NB4 (cell line): Measurements from ENCODE around the gene TMEM94.

Experiments
- DNase-seq: peaks from one replicate; pipeline ENCODE4 v3.0.0; 2010; ENCODE audit warnings: low read depth
- H3K4me3 ChIP-seq: one replicate; pipeline ENCODE4 v1.5.1; 2011; ENCODE audit warnings: mild to moderate bottlenecking, low read depth, low read length, moderate library complexity
- MYC ChIP-seq: IDR thresholded peaks from 2 replicates; pipeline ENCODE4 v1.6.1; 2011; ENCODE audit warnings: low read depth, low read length
- POLR2A ChIP-seq: IDR thresholded peaks from 2 replicates; pipeline ENCODE4 v1.6.1; 2011; ENCODE audit warnings: mild to moderate bottlenecking; ENCODE audit not compliant: insufficient read length; ENCODE audit errors: extremely low read depth
- TF ChIP-seq, protein P1 (sequence below): IDR thresholded peaks from one replicate; pipeline ENCODE4 v1.5.1; 2012; ENCODE audit warnings: low read depth, low read length
- TF ChIP-seq, protein P2 (sequence below): IDR thresholded peaks from 2 replicates; pipeline ENCODE4 v1.6.1; 2011; ENCODE audit warnings: low read depth, low read length

The TMEM94 gene

DNA sequence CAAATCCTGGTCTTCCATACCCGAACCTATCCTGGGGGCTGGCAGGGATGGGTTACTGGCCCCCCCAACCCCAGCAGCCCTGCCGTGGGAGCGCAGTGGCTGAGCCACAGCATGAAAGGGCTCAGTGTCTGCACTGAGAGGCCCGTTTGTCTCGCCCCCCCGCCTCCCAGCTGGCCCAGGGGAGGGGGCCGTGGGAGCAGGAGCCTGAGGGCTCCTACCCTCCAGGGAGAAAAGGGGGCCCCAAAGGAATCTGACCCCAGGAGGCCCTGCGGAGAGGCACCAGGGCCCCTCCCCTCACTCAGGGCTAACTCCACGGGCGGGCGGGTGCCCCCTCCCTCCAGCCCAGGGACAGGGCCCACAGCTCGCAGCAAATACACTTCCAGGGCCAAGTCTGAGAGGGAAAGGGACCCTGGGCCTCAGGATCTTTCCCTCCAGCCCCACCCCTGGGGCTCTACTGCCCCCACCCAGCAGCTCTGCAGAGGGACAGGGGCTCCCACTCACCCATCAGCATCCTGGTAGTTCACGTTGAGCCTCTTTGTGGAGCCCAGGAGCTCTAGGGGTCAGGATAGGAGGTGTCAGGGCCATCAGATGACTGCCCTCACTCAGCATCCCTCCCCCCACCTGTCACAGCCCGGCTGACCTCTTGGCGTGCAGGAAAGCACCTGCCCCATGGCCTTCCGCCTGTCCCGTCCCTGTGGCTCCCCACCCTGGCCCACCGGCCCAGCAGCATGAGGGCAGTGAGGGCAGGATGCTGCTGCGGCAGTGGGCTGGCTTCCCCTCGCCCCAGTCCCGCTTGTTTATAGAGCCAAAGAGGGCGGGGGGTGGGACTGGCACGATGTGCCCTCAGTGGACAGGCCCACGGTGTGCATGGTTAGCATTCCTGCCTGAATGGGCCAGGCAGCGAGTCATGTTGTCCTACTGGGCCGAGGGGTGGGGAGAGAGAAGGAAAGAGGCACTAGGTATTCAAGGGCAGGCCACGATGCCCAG lies 51.6 kb downstream of the TMEM94 start:
- TF ChIP-seq POLR2A (no peak), MYC (no peak)
- TF ChIP-seq, protein P1, sequence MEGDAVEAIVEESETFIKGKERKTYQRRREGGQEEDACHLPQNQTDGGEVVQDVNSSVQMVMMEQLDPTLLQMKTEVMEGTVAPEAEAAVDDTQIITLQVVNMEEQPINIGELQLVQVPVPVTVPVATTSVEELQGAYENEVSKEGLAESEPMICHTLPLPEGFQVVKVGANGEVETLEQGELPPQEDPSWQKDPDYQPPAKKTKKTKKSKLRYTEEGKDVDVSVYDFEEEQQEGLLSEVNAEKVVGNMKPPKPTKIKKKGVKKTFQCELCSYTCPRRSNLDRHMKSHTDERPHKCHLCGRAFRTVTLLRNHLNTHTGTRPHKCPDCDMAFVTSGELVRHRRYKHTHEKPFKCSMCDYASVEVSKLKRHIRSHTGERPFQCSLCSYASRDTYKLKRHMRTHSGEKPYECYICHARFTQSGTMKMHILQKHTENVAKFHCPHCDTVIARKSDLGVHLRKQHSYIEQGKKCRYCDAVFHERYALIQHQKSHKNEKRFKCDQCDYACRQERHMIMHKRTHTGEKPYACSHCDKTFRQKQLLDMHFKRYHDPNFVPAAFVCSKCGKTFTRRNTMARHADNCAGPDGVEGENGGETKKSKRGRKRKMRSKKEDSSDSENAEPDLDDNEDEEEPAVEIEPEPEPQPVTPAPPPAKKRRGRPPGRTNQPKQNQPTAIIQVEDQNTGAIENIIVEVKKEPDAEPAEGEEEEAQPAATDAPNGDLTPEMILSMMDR, result no peak
- TF ChIP-seq, protein P2, sequence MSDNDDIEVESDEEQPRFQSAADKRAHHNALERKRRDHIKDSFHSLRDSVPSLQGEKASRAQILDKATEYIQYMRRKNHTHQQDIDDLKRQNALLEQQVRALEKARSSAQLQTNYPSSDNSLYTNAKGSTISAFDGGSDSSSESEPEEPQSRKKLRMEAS, result no peak
- no peak overlapping the region for H3K4me3 ChIP-seq
- DNase-seq, result no peak

DNA sequence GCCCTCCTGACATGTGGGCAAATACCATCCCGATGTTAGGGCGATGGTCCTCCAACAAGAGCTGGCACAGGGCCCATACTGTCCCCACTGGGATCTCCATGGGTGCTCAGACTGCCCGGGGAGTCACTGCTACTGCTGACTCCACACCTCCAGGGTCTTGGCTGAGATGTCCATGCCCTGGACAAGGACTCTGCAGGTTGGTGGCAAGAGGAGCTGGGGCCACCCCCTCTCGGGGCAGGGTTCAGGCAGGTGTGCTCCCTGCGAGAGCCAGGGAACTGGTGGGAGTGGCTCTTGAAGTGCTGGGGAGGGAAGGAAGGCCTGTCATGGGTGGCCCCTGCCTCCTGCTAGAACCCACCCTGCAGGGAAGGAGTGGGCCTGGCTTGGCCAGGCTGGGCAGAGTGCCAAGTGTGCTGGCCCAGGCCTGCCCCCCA lies 52.5 kb downstream of the TMEM94 start:
- TF ChIP-seq, protein P2, result no peak
- TF ChIP-seq, protein P1, result no peak
- TF ChIP-seq MYC, result no peak
- no peak for TF ChIP-seq POLR2A
- no peak overlapping the region for H3K4me3 ChIP-seq
- DNase-seq, result no peak

DNA sequence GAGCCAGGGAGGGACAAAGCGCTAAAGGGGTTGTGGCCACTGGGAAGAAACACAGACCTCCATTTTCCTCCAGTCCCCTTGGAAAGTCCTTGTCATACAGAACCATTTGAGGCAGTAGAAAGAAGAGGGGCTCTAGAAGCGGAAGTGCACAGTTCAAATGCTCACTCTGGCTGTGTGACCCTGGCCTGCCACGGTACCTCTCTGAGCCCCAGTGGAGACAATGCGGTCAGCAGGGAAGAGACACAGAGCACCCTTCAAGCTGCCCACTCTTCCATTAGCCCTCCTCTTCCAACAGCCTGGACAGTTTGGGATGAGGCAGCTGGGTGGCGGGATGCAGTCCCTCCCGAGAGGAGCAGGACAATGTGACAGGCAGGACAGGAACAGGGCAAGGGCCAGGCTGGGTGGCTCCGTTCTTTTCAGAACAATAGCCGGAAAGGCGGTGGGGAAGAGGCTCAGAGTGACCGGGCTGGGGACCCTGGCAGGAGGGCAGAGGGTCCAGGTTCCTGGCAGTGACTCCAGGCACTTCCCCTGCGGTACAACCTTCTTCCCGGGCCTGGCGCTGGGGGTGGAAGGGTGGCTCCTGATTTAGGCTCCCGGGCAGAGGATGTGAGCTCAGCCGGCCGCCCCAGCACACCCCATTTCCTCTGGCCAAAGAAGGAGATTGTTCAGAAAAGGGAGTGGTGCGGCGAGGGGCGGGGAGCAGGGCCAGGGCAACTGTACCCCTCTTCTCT lies 53.3 kb downstream of the TMEM94 start:
- DNase-seq, result no peak
- no peak overlapping the region for H3K4me3 ChIP-seq
- TF ChIP-seq, protein P2, result no peak

DNA sequence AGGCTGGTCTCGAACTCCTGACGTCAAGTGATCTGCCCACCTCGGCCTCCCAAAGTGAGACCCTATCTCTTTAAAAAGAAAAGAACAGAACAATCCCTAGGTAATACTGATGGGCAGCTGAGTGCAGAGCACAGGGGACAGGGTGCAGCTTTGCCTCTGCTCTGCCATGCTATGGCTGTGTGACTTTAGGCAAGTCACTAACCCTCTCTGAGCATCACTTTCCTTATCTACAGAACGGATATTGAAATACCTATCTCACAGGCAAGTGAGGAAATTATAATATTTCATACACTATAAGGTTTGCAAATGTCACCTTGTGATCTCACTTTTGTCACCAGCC lies 54.8 kb downstream of the TMEM94 start:
- H3K4me3 ChIP-seq, result no peak overlapping the region
- DNase-seq, result no peak
- TF ChIP-seq, protein P1, result no peak
- TF ChIP-seq, protein P2, result no peak
- TF ChIP-seq MYC (no peak), POLR2A (no peak)

DNA sequence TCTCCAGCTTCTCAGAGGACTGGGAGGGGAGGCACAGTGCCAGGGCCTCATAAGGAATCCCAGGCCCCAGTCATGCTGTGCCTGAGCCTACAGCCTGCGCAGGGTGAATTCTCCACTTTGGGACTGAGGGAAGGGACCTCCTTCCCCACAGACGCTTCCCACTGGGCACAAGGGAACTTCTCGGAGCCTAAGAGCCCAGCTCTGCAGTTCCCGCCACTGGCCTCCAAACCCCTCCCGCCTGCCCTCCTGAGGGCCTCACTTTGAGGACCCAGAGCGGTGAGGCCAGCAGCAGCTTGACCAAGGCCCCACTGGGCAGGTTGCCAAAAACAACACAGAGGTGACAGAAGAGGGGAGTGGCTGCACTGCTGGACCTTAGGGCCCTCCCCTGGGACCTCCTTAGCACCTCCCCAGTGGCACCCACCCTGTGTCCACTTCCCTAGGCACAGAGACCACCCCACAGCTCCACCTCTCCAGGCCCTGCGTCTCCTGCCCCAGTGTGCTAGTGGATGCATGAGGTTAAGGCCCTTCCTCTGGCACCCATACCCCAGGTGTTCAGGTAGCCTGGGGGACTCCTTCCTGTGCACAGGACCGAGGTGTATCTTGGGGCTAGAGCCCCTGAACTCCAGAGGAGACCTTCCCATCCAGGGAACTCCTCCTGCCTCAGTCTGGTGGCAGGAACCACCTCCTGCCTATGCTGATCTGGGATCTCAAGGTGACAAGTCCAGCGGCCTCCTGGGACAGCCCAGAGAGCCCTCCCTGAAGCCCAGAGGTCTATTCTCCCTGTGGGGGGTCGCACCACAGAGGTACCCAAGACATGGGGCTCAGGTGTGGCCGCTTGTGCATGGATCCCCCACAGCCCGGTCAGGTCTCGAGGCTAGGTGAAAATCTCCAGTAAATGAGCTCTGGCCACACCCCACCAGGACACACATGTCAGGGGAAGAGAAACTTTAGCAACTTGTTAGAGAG lies 55.5 kb downstream of the TMEM94 start:
- DNase-seq, result no peak
- no peak for TF ChIP-seq MYC
- TF ChIP-seq, protein P1, result no peak
- TF ChIP-seq POLR2A, result no peak
- TF ChIP-seq, protein P2, result no peak
- no peak overlapping the region for H3K4me3 ChIP-seq
